SK-N-SH (cell line): ENCODE measurements around the gene MTUS2. TPM values are rescaled to one million over a fixed set of nuclear protein-coding genes. Genes with fewer than 3 reads are reported as not detected.

Experiments used
- CTCF ChIA-PET: fragments of 300-600, 350-600 bp; formaldehyde crosslinking; extraction: SDS; loops from one replicate; lab custom pipeline; 2021; lab: Yijun Ruan, JAX
- POLR2A ChIA-PET: fragments of 350-600 bp; sonication (Branson Sonifier 250); formaldehyde crosslinking; extraction: SDS; loops from one replicate; lab custom pipeline; 2020; ENCODE audit warnings: antibody characterized with exemption, inconsistent platforms; lab: Yijun Ruan, JAX
- DNase-seq: peaks from one replicate; pipeline ENCODE4 v3.0.0; 2012
- H2AFZ ChIP-seq: fragments of 200-600 bp; sonication (generic); 2 replicates; pipeline ENCODE4 v1.8.1; 2016; ENCODE audit warnings: antibody characterized with exemption, mild to moderate bottlenecking, low read depth
- H3F3A ChIP-seq: fragments of 200-600 bp; sonication (generic); replicated peaks from 2 replicates; pipeline ENCODE3; 2016; ENCODE audit warnings: antibody characterized with exemption, mild to moderate bottlenecking; ENCODE audit not compliant: insufficient read depth
- H3K27ac ChIP-seq, 2 experiments: fragments of 200-500 bp in 1 of 2; fragments of 200-600 bp in 1 of 2; sonication (Bioruptor generic) in 1 of 2; sonication (generic), shearing (Covaris generic) in 1 of 2; 2 replicates each; pipeline versions ENCODE4 v1.5.1 to v1.6.1; 2014 to 2016; ENCODE audit warnings: low read depth in 2 of 2, inconsistent platforms in 1 of 2, low read length in 1 of 2, mild to moderate bottlenecking in 1 of 2, mixed read lengths in 1 of 2
- H3K27me3 ChIP-seq: fragments of 200-600 bp; sonication (generic), shearing (Covaris generic); 2 replicates; pipeline ENCODE4 v1.6.1; 2016; ENCODE audit warnings: mixed run types; ENCODE audit not compliant: insufficient read depth
- H3K36me3 ChIP-seq, 2 experiments: fragments of 200-500 bp in 1 of 2; fragments of 200-600 bp in 1 of 2; sonication (Bioruptor generic) in 1 of 2; sonication (generic) in 1 of 2; replicated peaks in 1 of 2; 2 replicates each; pipeline versions ENCODE3 to v1.5.1; 2014 to 2016; ENCODE audit warnings: low read length in 1 of 2, mild to moderate bottlenecking in 1 of 2; ENCODE audit not compliant: insufficient read depth in 2 of 2, control insufficient read depth in 1 of 2
- H3K4me1 ChIP-seq, 2 experiments: fragments of 200-500 bp in 1 of 2; fragments of 200-600 bp in 1 of 2; sonication (Bioruptor generic) in 1 of 2; sonication (generic), shearing (Covaris generic) in 1 of 2; 2 replicates each; pipeline versions ENCODE4 v1.5.1 to v1.6.1; 2014 to 2016; ENCODE audit warnings: low read depth in 1 of 2, low read length in 1 of 2, mixed run types in 1 of 2; ENCODE audit not compliant: insufficient read depth in 2 of 2, control insufficient read depth in 1 of 2
- H3K4me2 ChIP-seq: fragments of 200-600 bp; sonication (generic), shearing (Covaris generic); 2 replicates; pipeline ENCODE4 v1.6.1; 2017; ENCODE audit warnings: mixed run types
- H3K4me3 ChIP-seq, 2 experiments: fragments of 200-500 bp in 1 of 2; fragments of 200-600 bp in 1 of 2; sonication (Bioruptor generic) in 1 of 2; sonication (generic), shearing (Covaris generic) in 1 of 2; 2 replicates each; pipeline versions ENCODE4 v1.5.1 to v1.8.1; 2014 to 2016; ENCODE audit warnings: low read depth in 2 of 2, inconsistent platforms in 1 of 2, low read length in 1 of 2, mild to moderate bottlenecking in 1 of 2, mixed read lengths in 1 of 2, moderate library complexity in 1 of 2
- H3K79me2 ChIP-seq: fragments of 200-600 bp; sonication (generic); 2 replicates; pipeline ENCODE4 v1.8.1; 2017; ENCODE audit warnings: mild to moderate bottlenecking; ENCODE audit not compliant: insufficient read depth
- H3K9ac ChIP-seq: fragments of 200-600 bp; sonication (generic); 2 replicates; pipeline ENCODE4 v1.6.1; 2017; ENCODE audit warnings: mixed run types
- H3K9me2 ChIP-seq: fragments of 200-600 bp; sonication (generic); 2 replicates; pipeline ENCODE4 v1.6.1; 2017; ENCODE audit warnings: mixed run types
- H3K9me3 ChIP-seq: fragments of 200-600 bp; sonication (generic); 2 replicates; pipeline ENCODE4 v1.6.1; 2017; ENCODE audit warnings: mixed run types, mild to moderate bottlenecking, moderate library complexity
- H4K20me1 ChIP-seq: fragments of 200-600 bp; sonication (generic); 2 replicates; pipeline ENCODE4 v1.6.1; 2017; ENCODE audit warnings: mild to moderate bottlenecking, mixed run types; ENCODE audit not compliant: insufficient read depth
- CHD2 ChIP-seq: fragments of 150-350 bp; IDR thresholded peaks from 2 replicates; pipeline ENCODE4 v1.6.1; 2018; ENCODE audit warnings: low read length; ENCODE audit not compliant: partially characterized antibody
- CTCF ChIP-seq: fragments of 200-600 bp; sonication (generic); IDR thresholded peaks from 2 replicates; pipeline ENCODE4 v1.6.1; 2017; ENCODE audit warnings: antibody characterized with exemption, mild to moderate bottlenecking, moderate library complexity
- FOSL2 ChIP-seq: IDR thresholded peaks from 2 replicates; pipeline ENCODE4 v1.4.0; 2012; ENCODE audit warnings: low read depth, mild to moderate bottlenecking, moderate library complexity, borderline replicate concordance
- FOXJ3 ChIP-seq: sonication (generic); formaldehyde crosslinking; IDR thresholded peaks from 2 replicates; pipeline ENCODE4 v1.5.1; 2020; ENCODE audit warnings: mild to moderate bottlenecking, missing genetic modification reagents
- FOXM1 ChIP-seq: IDR thresholded peaks from 2 replicates; pipeline ENCODE4 v1.4.0; 2012; ENCODE audit warnings: low read depth, mild to moderate bottlenecking
- GABPA ChIP-seq: IDR thresholded peaks from 2 replicates; pipeline ENCODE4 v1.4.0; 2012; ENCODE audit warnings: low read depth, mild to moderate bottlenecking
- GATA2 ChIP-seq: sonication (generic); formaldehyde crosslinking; IDR thresholded peaks from 2 replicates; pipeline ENCODE4 v1.5.0; 2020; ENCODE audit warnings: mild to moderate bottlenecking, missing genetic modification reagents
- JUND ChIP-seq: IDR thresholded peaks from 2 replicates; pipeline ENCODE4 v1.4.0; 2012
- MAX ChIP-seq: IDR thresholded peaks from 2 replicates; pipeline ENCODE4 v1.4.0; 2012; ENCODE audit warnings: low read depth
- NFIC ChIP-seq: IDR thresholded peaks from 2 replicates; pipeline ENCODE4 v1.4.0; 2012; ENCODE audit warnings: borderline replicate concordance
- POLR2AphosphoS5 ChIP-seq: IDR thresholded peaks from 2 replicates; pipeline ENCODE4 v1.6.1; 2012; ENCODE audit warnings: low read depth, low read length
- RAD21 ChIP-seq: IDR thresholded peaks from 2 replicates; pipeline ENCODE4 v1.6.1; 2012; ENCODE audit warnings: mild to moderate bottlenecking, low read length
- RFX5 ChIP-seq: IDR thresholded peaks from 2 replicates; pipeline ENCODE4 v1.6.1; 2012; ENCODE audit warnings: mild to moderate bottlenecking, improper control_type of control experiment, low read length
- TAF1 ChIP-seq: IDR thresholded peaks from 2 replicates; pipeline ENCODE4 v1.6.1; 2012; ENCODE audit warnings: low read depth, mild to moderate bottlenecking, low read length, moderate library complexity, borderline replicate concordance
- TCF12 ChIP-seq: IDR thresholded peaks from 2 replicates; pipeline ENCODE4 v1.4.0; 2012
- USF1 ChIP-seq: IDR thresholded peaks from 2 replicates; pipeline ENCODE4 v1.4.0; 2012; ENCODE audit warnings: low read depth, borderline replicate concordance
- YY1 ChIP-seq: IDR thresholded peaks from 2 replicates; pipeline ENCODE4 v1.4.0; 2012; ENCODE audit warnings: low read depth, mild to moderate bottlenecking
- WGBS: methylation state at CpG from one replicate; pipeline ENCODE4 v1.1.6; 2017; ENCODE audit warnings: low lambda C conversion rate; 5-methylcytosine and 5-hydroxymethylcytosine counted together
- polyA plus RNA-seq, 3 experiments: library from polyadenylated mRNA; depleted of rRNA; stranded (reverse); fragments of >200 nt; gene quantifications; 2 replicates each; pipeline ENCODE4 v1.2.3, GENCODE V29; 2012
- TF ChIP-seq, protein P1 (sequence below): IDR thresholded peaks from 2 replicates; pipeline ENCODE4 v1.4.0; 2012; ENCODE audit warnings: low read depth, borderline replicate concordance
- TF ChIP-seq, protein P2 (sequence below): IDR thresholded peaks from 2 replicates; pipeline ENCODE4; 2012

The MTUS2 gene
- polyA plus RNA-seq, 1 of the 3 experiments (the other 2 are of a cell fraction), result 1.7 TPM

DNA sequence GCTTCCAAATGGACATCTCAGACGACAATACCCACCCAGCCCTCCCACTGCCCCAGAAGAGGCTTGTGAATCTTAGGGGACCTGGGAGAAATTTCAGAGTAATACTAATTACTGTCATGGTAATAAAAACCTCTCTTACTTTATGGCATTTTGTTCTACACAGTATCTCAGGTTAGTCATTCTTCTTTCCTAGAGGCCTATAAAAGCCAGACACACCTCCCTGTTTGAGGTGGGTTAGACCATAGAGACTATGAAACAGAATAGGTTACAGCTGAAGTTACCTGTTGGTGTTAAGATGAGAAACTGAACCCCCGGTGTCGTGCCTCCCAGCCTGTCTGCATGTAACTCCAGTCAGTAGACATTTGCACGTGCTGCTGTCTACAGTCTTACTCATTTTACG lies 661.5 kb downstream of the MTUS2 start:
- Histone ChIP-seq H3K9ac (no peak overlapping the region), H3K9me3 (no peaks in the 10 kb centered on the region), H3K9me2 (no peaks in the 10 kb centered on the region), H4K20me1 (no peaks in the 10 kb centered on the region), H3K27me3 (no peaks in the 10 kb centered on the region), H3K36me3 (no peaks in the 10 kb centered on the region), H3K27ac (no peak overlapping the region), H3K4me3 (no peak overlapping the region), H3K4me1 (peaks cover 0 to 26% of the 10 kb centered on the region in 2 experiments; a peak in 2 of 4 replicates), H3K4me2 (no peak overlapping the region), H3F3A (no peaks in the 10 kb centered on the region), H2AFZ (no peak overlapping the region), H3K79me2 (no peaks in the 10 kb centered on the region)
- TF ChIP-seq CHD2 (no peak), FOSL2 (no peak), GATA2 (CRISPR knock-in tag) (no peak), NFIC (no peak), USF1 (no peak), CTCF (no peak), MAX (no peak), POLR2AphosphoS5 (no peak), TAF1 (no peak), RFX5 (no peak), YY1 (no peak), GABPA (no peak), JUND (no peak), FOXJ3 (CRISPR knock-in tag) (no peak), RAD21 (no peak), FOXM1 (no peak), TCF12 (no peak)
- TF ChIP-seq, protein P1, sequence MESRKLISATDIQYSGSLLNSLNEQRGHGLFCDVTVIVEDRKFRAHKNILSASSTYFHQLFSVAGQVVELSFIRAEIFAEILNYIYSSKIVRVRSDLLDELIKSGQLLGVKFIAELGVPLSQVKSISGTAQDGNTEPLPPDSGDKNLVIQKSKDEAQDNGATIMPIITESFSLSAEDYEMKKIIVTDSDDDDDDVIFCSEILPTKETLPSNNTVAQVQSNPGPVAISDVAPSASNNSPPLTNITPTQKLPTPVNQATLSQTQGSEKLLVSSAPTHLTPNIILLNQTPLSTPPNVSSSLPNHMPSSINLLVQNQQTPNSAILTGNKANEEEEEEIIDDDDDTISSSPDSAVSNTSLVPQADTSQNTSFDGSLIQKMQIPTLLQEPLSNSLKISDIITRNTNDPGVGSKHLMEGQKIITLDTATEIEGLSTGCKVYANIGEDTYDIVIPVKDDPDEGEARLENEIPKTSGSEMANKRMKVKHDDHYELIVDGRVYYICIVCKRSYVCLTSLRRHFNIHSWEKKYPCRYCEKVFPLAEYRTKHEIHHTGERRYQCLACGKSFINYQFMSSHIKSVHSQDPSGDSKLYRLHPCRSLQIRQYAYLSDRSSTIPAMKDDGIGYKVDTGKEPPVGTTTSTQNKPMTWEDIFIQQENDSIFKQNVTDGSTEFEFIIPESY, result no peak
- TF ChIP-seq, protein P2, sequence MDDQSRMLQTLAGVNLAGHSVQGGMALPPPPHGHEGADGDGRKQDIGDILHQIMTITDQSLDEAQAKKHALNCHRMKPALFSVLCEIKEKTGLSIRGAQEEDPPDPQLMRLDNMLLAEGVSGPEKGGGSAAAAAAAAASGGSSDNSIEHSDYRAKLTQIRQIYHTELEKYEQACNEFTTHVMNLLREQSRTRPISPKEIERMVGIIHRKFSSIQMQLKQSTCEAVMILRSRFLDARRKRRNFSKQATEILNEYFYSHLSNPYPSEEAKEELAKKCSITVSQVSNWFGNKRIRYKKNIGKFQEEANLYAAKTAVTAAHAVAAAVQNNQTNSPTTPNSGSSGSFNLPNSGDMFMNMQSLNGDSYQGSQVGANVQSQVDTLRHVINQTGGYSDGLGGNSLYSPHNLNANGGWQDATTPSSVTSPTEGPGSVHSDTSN, result no peak
- DNase-seq, result no peak
- WGBS, result 80% methylated on average over 5 of the region's 5 CpGs
- CTCF ChIA-PET, result interaction anchor here (0.6 to 4.9 kb wide), 3 partner anchors 9 to 801 kb away, joined by 3 to 45 read pairs (median 3); no protein-coding TSS in a partner anchor
- POLR2A ChIA-PET, result no interaction called here
